ENCODE measurements around the gene CNGA3.

CNGA3 gene

GRCh38 chr2:98446850-98447249, 100.6 kb downstream of the CNGA3 start:
- DNase-seq (ENCODE audit: low read depth, low spot score): no peak
- TF ChIP-seq CTCF (IDR thresholded peaks at IDR 0.05; ENCODE audit: insufficient read depth, low read length, missing control alignments): no peak
- no peak overlapping the region for H3K4me3 ChIP-seq (ENCODE audit: low read depth, low read length)
- CTCF ChIA-PET: interaction anchor here (0.9 to 1.1 kb wide), 3 partner anchors 10 to 18 kb away, joined by 3 to 4 read pairs (median 4); no protein-coding TSS in a partner anchor
- POLR2A ChIA-PET: no interaction called here

Data from AG04449 (cell line).